HG02759 (cell line): ENCODE results near the gene ZNF423.
"Not testable (repeated sequence)": the region's sequence is repeated elsewhere in the genome, so short reads cannot be mapped to it uniquely, and the experiment has no call there.

Source experiments
- ATAC-seq: cut with Tn5 transposase; IDR thresholded peaks from one replicate; pipeline ENCODE4 v1.9.1; 2021; ENCODE audit warnings: mild to moderate bottlenecking, moderate library complexity; ENCODE audit not compliant: unreplicated experiment

ZNF423 gene

DNA sequence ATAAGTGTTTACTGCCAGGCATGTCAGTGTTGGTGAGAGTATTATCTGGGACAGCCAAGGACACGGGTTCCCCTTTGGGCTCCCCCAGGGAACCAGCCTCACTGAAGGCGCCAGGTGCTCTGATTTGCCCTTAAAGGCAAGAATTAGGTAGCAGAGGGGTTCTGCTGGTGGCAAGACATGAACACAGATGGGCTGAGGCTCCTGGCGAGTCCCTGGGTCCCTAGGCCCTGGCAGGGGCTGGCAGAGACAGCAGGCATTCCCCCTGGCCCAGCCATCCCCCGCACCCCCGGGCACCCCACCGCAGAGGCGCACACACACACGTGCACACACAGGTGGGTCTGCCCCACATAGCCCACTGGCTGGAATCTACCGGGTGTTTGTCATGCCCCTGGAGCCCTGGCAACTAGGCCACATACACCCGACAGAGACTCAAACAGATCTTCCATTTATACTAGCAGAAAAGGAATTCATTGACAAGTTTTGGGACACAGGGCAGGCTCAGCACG lies 329.0 kb downstream of the ZNF423 start:
- ATAC-seq: no peak

DNA sequence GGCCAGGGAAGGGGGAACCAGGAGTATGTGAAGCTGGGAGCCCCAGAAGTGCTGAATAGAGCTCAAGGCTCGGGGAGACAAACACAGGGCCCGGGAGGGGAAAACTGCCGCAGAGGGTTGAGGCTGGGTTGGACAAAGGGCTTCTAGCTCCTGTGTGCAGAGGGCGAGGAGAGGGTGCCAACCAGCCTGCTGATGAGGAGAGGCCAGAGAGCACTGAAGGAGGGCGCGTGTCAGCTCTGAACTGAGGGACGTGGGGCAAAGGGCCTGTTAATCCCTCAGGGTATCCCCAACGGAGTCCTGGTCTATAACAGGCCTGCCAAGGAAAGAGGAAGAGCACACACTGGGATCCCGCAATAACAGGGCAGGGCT lies 331.0 kb downstream of the ZNF423 start:
- no peak for ATAC-seq

DNA sequence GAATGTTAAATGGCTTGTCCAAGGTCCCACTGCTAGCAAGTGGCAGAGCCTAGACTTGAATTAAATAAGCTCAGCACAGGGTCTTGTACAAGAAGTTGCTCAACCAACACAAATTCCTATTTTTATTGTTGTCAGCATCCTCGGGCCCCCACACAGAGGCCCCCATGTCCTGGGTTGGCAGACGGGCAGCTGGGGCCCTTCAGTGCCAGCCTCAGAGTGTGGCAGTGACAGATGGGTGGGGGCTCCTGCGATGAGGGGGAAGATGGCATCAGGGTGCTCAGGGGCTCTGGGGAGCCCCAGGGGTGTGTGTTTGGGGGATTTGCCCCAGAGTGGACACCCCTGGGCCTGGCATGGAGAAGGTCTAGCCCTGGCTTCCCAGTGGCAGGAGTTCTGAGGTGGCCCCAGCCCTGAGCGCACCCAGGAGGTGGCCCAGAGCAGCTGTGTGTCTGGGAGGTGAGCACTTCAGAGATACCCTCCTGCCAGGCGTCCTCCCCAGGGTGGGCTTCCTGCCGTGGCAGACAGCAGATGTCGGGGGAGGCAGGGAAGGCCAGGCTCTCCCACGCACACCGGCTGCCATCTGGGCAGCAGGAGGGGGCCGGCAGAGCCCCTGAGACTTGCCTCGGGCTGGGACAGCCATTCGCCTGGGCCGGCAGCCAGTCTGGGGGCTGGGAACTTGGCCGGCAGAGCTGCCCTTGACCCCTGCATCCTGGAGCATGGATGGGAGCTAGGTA lies 331.5 kb downstream of the ZNF423 start:
- ATAC-seq: no peak

DNA sequence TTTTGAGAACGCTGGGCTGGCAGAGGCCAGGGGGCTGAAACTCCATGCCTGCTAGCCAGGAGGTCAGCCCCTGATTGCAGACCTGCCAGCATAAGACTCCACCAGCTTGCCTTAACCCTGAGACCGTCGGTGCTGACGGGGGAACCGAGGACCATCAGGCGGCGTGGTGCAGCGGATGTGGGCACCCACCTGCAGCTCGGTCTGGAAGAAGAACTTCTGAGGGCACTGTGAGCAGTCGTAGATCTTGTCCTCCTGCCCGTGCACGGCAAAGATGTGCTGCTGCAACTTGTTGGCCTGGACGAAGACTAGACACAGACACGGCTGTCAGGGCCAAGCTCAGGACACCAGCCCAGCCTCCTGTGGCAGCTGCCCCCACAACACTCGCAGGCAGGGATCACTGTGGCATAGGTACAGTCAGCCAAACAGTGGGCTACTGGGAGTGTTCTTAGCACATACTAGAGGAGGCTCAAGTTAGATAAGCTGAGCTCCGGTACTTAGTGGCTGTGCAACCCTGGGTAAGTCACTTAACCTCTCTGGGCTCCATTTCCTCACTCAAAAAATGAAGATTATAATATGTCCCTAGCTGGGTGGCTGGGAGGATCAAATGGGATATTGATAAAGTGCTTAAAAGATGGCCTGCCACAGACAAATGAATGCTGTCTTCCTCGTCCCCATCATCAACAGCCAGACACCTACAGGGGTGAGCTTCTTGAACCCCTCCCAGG lies 332.3 kb downstream of the ZNF423 start:
- ATAC-seq: no peak

DNA sequence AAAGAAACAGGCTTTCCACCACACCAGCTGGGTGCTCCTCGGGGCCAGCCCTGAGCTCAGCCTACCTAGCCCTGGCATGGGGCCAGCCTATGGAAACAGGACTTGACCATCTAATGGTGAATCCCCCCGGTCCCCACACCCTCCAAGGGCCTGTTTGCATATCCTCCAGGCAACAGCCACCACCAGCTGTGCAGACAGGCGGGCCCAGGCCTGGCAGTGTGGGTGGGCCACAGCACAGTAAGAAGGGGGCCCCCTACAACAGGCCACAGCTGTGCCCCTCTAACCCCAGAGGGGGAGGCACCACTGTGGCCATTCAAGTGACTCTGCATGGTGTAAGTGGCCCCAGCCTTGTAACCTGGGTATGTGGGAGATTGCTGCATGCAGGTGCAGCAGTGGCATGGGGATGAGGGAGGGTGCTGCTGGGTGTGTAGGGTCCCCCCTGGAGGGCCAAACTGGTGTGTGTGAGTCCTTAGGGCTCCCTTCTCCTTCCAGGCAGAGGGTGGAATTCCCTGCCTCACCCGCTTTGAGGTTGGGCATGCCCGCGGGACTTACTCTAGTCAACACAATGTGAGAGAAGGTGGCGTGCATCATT lies 334.1 kb downstream of the ZNF423 start:
- ATAC-seq: no peak

DNA sequence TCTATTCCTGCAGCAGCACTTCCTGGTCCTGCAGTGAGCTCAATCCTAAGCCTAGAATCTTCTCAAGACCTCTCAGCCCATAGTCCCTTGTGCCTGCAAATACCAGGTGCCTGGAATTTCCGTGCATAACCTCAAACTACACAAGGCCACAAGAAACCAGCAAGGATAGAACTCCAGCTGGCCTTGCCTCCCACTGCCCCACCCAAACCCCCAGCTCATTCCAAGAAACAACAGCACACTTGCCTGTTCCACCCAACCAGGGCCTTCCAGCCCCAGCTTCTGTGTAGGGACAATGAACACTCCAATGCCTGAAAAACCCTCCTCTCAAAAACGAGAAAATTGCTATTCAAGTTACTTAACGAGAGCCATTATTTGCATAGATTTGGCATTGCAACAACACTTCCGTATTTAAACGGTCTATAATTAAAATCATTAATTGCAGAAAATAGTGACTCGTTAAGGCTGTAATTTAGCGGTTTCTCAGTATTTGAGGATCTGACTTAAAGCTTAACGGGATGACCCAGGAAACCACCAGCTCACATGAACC lies 335.3 kb downstream of the ZNF423 start:
- ATAC-seq: no peak

DNA sequence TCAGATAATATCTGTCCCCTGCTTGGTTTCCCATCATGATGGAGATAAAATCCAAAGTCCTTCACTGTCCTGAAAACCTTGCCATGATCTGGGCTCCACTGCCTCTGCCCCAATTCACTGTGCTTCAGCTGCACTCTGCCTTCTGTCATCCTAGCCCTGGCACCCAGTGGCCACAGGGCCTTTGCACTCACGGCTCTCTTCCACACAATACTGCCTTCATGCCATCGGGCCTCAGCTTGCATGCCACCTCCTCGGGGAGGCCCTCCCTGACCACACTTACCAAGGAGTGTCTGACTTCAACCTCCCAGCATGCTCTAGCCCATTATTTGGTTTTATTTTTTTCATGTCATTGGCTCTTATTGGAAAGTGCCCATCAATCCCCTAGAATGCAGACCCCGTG lies 336.2 kb downstream of the ZNF423 start:
- ATAC-seq: no peak

DNA sequence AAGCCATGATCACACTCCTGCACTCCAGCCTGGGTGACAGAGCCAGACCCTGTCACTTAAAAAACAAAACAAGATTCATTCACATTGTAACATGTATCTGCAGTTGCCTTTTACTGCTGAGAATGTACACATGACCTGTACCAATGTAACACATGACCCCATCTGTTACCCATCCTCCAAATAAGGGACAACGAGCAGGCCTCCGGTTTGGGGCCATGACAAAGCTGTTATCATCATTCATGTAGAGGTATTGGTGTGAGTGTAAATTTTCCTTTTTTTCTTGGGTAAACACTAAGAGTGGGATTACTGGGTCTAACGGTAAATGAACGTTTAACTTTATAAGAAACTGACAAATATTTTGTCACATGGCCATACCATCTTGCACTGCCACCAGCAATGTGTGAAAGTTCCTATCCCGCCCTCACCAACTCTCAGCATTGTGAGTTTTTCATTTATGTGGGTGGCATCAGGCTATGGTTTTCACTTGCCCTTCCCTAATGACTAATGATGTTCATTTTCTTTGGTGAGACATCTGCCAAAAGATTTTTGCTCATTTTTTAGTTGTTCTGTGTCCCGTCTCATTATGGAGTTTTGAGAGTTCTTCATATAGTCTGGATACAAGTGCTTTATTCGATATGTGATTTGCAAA lies 336.8 kb downstream of the ZNF423 start:
- ATAC-seq: no peak

DNA sequence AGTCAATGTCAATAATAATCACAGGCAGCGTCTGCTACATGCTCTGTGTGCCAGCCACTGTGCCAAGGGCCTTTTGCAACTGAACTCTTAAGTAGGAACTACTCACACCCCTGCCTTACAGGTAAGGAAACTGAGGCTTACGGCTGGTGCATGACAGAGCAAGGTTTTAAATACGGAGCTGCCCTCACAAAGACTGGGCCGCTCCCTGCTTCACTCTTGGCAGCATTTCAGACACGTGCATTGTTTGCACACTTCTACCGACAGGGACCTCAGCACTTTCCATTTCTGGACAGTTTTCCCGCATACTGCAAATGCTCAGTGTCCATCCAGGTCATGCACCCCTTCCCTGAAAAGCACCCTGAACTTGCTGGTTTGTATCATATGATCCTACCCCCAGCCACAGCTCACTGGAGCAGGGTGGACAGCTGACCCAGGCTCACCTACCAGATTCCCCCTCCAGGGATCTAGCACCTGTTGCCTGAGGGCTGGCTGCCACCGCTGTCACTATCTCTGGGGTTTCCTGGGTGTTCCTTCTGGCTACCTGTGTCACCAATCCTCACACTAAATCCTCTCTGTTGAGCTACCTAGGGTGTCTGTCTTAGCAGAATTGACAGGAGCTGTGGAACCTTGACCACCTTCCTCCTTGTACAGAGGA lies 339.4 kb downstream of the ZNF423 start:
- ATAC-seq: no peak

DNA sequence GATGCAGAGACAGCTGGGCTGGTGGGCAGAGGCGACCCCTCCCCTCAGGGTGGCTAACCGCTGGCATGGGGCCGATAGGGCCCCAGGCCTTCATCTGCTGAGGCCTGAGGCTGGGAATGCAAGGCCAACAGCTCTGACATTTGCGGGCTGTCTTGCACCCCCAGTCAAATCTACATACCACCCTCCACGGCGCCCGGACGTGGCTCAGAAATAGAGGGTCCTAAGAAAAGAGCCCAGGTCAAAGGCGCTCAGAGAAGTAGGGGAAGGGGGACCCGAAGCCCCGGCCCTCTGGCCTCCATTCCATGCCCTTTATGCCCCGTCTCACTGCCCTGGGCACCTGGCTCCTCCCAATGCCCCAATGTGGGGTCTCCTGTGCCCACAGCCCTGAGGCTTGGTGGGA lies 340.1 kb downstream of the ZNF423 start:
- ATAC-seq: no peak

DNA sequence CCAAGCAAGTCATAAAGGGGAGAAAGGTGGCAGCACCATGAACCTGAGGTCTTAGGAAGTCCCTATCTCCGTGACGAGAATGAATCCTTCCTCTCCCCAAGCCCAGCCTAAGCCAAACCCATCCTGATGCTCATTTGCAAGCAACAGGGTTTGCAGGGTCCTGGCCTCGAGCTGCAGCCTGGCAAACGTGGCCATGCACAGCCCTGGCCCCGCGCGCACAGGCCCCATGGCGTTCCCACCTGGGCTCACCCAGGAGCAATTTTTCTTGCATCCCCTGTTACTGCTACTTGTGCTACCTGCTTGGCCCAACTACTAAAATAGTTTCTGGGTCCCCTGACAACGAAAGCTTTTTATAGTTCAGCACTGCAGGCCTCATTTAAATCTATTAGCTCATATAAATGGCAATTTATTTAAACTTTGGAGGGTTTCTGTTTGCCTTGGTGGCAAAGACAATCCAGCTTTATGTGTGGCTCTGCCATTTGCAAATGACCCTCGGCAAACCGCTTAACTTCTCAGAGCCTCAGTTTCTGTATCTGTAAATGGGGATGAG lies 340.8 kb downstream of the ZNF423 start:
- no peak for ATAC-seq

DNA sequence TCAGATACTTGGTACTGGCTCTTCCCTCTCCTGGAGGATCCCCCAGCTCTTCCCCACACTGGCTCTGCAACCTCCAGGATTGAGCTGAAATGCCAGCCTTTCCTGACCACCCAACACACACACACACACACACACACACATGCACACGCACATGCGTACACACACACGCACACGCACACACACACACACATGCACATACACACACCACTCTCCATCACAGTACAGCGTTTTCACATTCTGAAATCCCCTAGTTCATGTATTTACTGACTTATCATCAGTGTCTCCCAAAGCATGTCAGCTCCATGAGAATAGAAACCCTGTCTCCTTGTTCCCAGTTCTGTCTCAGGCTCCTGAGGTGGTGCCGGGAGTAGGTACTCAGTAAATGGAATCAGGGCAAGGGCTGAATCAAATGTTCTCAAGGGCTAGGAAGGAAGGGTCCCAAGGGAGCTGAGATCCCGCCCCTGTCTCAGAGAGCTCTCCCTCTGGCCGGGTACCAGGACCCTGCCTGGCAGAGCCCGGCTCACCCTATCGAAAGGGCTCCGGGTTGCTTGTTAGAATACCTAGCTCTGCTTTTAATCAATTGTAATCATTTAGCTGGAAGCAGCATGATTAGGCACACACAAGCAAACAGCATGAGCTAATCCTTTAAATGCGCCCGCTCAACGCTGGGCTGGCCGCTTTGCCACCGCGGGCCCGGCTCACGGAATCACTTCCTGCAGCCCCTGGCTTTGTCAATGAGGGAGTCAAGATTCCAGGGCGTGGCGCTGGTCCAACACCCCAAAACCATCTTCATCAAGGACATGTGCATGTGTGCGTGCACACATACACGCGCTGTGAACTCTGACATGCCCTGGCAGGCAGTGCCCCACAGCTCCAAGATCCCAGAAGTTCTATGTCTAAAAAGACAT lies 341.6 kb downstream of the ZNF423 start:
- no peak for ATAC-seq

DNA sequence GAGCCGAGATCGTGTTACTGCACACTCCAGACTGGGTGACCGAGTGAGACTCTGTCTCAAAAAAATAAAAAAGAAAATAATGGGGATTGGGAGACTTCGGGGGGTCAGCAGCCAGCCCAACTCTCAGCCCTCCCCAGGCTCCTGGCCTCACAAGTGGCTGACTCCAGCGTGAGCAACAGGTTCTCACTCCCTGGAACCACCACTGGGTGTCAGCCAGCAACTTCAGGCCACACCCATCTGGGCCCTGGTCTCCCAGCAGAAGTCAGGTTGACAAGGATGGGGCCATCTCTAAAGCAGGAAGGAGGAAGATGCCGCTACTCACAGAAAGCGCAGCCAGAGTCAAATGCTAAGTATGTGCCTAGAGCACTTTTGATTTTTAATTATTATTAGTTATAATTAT lies 342.9 kb downstream of the ZNF423 start:
- ATAC-seq: no peak

DNA sequence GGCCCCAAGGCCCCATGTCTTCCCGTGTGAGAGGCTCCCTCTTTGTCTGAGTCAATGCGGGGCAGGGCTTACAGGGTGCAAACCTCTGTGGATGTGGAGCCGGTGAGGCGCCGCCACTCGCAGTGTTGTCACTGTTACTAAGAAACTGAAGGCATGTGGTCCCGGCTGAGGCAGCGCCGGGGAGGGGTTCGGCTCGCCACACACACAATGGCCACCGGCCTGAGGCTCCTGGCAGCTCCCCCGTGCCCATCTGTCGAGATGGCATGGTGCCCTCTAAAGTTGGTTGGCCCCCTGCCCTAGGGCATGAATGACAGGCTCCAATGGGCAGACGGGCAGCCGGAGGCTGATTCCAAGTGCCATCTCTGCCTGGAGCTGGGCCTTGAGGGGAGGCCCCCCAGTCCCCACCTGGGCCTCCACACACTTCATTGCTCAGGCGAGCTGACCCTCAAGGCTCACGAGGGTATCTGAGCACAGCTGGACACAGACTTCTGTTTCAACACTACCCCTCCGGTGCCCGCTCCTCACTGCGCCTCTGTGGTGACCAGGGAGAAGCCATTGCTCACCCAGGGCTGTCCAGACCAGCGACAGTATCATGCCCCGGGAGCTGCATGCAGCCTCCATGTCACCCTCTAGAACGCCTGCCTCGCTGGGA lies 345.1 kb downstream of the ZNF423 start:
- ATAC-seq: no peak

DNA sequence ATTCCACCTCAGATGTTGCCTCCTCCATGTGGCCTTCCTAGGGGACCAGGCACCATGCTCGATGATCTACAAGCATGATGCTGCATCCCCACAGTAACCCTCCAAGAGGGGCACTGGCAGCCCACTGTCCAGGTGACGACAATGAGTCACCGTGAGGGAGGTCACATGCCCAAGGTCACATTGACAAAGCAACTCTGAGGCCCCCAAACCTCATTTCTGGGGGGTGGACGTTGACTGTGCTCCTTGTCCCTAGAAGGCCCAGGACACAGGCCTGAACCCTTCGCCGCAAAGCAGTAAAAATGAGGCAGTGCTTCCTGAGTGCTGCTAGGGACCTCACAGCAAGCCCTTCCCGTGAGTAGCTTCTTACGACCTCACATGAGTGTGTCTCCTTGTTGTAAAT lies 345.8 kb downstream of the ZNF423 start:
- ATAC-seq: no peak

DNA sequence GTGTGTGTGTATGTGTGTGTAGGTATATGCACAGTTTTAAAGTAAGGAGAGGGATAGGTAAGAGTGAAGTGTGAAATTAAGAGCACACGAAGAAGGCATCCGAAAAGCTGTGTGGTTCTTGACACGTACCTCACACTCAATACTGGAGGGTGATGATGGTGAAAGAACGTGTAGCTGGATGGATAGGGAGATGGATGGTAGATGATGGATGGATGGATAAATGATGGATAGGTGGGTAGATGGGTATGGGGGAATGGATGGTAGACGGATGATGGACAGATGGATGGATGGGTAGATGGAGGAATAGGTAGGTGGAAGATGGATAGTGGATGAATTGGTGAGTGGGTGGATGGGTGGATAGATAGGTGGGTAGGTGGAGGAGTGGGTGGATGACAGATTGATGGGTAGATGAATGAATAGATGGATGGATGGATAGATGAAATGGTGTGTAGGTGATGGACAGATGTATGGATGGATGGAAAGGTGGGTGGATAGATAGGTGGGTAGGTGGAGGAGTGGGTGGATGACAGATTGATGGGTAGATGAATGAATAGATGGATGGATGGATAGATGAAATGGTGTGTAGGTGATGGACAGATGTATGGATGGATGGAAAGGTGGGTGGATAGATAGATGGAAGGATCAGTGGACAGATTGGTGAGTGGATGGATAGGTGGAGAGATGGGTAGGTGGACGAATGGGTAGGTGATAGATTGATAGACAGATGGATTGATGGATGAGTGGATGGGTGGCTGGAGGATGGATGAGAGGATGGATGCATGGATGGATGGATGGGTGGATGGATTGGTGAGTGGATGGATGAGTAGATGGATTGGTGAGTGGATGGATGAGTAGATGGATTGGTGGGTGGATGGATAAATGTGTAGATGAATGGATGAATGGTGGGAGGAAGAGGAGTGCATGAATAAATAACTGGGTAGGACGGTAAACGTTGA lies 349.6 kb downstream of the ZNF423 start:
- ATAC-seq: not testable (repeated sequence)

DNA sequence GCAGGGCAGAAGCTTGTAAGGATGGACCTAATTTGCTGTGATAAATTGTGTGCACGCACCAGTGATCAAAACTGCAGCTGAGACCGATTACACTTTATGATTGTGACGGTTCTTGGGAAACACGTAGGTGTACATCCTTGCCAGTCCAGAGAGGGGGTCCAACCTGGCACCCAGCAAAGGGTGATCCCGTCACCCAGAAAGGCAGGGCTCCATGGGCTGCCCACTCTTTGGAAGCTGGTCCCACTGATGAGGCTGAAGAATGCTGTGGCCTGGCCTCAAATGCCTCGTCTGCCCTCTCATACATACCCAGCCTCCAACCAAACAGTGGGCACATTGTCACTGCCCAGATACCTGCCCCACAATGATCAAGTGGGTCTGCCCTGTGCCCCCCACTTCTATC lies 350.4 kb downstream of the ZNF423 start:
- ATAC-seq: no peak

DNA sequence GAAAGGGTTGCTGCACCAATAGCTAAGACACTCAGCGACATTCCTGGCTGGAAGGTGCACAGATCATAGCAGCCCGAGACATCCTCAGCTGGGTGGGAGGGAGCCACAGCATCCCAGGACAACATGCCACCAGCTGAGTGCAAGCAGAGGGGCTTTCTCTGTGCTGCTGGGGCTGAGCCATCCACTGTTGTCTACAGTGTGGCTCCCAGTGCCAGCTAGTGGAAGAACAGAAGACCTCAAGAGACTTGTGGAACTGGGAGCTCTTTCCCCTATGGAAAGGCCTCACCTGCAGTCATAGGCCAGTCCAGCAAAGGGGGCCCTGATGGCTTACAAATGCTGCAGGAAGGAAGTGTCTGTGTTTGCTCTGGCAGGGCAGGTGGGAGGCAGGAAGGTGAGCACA lies 351.3 kb downstream of the ZNF423 start:
- ATAC-seq: no peak
